PFSK-1 (cell line): ENCODE measurements around the gene STK38L.

Experiments
- FOXP2 ChIP-seq: optimal IDR thresholded peaks from 2 replicates; pipeline ENCODE3; 2011; ENCODE audit warnings: borderline replicate concordance, control low read depth, inconsistent platforms; ENCODE audit not compliant: insufficient read depth; ENCODE audit errors: extremely low read length, extremely low read depth
- POLR2AphosphoS5 ChIP-seq: IDR thresholded peaks from 2 replicates; pipeline ENCODE4 v1.6.1; 2012; ENCODE audit warnings: low read depth, mild to moderate bottlenecking, control low read depth, low read length, moderate library complexity
- SIN3A ChIP-seq: IDR thresholded peaks from 2 replicates; pipeline ENCODE4 v1.6.1; 2012; ENCODE audit warnings: mild to moderate bottlenecking, low read length, moderate library complexity, borderline replicate concordance; ENCODE audit not compliant: insufficient read depth
- TAF1 ChIP-seq: IDR thresholded peaks from 2 replicates; pipeline ENCODE4 v1.6.1; 2012; ENCODE audit warnings: low read length, control low read depth, borderline replicate concordance; ENCODE audit not compliant: insufficient read depth
- TF ChIP-seq, protein P1 (sequence below), 2 experiments: IDR thresholded peaks; 2 replicates each; pipeline versions ENCODE4 v1.6.1 to v1.8.0; 2011 to 2012; ENCODE audit warnings: low read depth in 2 of 2, low read length in 2 of 2, control low read depth in 1 of 2, inconsistent platforms in 1 of 2, mild to moderate bottlenecking in 1 of 2, moderate library complexity in 1 of 2; ENCODE audit not compliant: insufficient read depth in 1 of 2

DNA sequence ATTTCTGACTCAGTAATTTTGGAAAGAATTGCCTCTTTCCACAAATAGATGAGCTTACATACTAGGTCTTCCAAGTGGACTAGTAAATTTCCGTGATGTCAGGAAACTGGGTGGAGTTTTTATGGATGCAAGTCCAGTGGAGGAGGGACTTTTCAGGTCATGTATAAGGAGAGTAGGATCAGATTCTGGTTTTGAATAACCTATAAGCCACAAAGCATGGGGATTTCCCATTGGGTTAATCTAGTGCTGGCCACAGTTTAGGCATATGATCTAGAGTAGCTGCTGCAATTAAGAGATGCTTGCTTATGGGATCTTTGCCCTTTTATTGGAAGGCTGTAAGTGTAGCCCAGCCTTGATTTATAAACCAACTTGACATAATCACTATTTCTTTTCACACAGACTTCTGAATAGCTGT lies 33.8 kb downstream of the STK38L start:
- TF ChIP-seq POLR2AphosphoS5 (no peak), TAF1 (no peak), SIN3A (no peak), FOXP2 (no peak)
- TF ChIP-seq, protein P1, sequence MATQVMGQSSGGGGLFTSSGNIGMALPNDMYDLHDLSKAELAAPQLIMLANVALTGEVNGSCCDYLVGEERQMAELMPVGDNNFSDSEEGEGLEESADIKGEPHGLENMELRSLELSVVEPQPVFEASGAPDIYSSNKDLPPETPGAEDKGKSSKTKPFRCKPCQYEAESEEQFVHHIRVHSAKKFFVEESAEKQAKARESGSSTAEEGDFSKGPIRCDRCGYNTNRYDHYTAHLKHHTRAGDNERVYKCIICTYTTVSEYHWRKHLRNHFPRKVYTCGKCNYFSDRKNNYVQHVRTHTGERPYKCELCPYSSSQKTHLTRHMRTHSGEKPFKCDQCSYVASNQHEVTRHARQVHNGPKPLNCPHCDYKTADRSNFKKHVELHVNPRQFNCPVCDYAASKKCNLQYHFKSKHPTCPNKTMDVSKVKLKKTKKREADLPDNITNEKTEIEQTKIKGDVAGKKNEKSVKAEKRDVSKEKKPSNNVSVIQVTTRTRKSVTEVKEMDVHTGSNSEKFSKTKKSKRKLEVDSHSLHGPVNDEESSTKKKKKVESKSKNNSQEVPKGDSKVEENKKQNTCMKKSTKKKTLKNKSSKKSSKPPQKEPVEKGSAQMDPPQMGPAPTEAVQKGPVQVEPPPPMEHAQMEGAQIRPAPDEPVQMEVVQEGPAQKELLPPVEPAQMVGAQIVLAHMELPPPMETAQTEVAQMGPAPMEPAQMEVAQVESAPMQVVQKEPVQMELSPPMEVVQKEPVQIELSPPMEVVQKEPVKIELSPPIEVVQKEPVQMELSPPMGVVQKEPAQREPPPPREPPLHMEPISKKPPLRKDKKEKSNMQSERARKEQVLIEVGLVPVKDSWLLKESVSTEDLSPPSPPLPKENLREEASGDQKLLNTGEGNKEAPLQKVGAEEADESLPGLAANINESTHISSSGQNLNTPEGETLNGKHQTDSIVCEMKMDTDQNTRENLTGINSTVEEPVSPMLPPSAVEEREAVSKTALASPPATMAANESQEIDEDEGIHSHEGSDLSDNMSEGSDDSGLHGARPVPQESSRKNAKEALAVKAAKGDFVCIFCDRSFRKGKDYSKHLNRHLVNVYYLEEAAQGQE (IDR thresholded peaks at IDR 0.05; ENCODE audit: insufficient read depth in 1 of 2, low read depth in 2 of 2, low read length in 2 of 2): no peak
